ENCODE results near the gene SKIL.
A peak's percentile ranks its signal among the peaks of the same experiment; 100 is the strongest.

The SKIL gene

GRCh38 chr3:170357176-170358041 is at the start of gene SKIL:
Gene SKIL (plus strand): TSS chr3:170357715. CDS start chr3:170360332, 2,617 bp downstream.
- no peak for TF ChIP-seq CTCF (IDR thresholded peaks at IDR 0.05; ENCODE audit: unreplicated experiment in 3 of 3)
- Mint-ChIP-seq H3K9me3 (peaks cover 2% of the 10 kb centered on the region), H3K4me1 (peaks cover 61% of the 10 kb centered on the region), H3K36me3 (ENCODE audit: low read depth) (peaks cover 38% of the 10 kb centered on the region), H3K27ac (peak within 1 kb of the TSS; percentile 99 to 100 (median 100)), H3K27me3 (ENCODE audit: low read depth) (no peaks in the 10 kb centered on the region), H3K4me3 (peak within 1 kb of the TSS; percentile 94 to 97 (median 96))

DNA sequence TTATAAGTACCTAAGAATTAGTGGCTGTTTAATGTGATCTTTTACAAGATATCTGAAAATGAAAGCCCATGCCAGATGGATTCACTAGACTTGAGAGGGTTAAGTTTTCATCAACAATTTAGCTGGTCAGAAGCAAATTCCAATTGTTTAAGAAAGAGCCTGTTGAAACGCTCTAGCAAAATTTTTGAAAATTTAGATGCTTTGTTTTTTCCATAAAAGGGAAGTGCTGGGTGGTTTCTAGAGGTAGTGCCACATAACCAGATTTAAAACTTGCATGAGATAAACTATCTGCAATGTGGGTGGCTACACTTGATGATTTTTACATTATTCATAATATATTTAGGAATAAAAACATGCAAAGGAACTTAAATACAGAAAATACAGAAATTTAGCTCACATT is 48.5 kb upstream of the SKIL start:
- no peaks in the 10 kb centered on the region for H3K9me3 Mint-ChIP-seq
- no peaks in the 10 kb centered on the region for H3K27me3 Mint-ChIP-seq (ENCODE audit: low read depth)
- H3K36me3 Mint-ChIP-seq (ENCODE audit: low read depth) = peaks cover 4% of the 10 kb centered on the region
- H3K4me1 Mint-ChIP-seq = peaks cover 4% of the 10 kb centered on the region
- no peak overlapping the region for H3K27ac Mint-ChIP-seq
- no peak for TF ChIP-seq CTCF (IDR thresholded peaks at IDR 0.05; ENCODE audit: unreplicated experiment in 3 of 3)
- H3K4me3 Mint-ChIP-seq = no peak overlapping the region

DNA sequence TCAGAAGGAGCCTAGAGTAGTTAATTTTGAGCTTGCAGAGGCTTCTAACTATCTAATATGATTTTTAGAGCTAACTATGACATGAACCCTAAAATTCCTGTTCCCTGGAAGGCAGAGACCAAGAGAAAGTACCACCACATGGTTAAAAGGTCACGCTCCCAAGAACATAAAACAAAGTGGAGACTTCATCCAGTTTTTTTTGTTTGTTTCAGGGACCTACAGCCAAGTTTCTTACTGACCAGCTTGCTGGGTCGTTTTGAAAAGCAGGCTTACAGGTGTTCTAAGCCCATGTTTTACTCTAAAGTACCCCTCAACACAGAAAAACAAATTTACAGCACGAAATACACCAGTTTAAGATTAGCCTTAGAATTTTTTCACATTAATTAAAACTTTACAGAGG is 39.6 kb upstream of the SKIL start:
- H3K4me1 Mint-ChIP-seq = peaks cover 30% of the 10 kb centered on the region
- H3K9me3 Mint-ChIP-seq = no peaks in the 10 kb centered on the region
- H3K27ac Mint-ChIP-seq = peak overlapping the region; percentile 38 to 49 (median 41)
- no peaks in the 10 kb centered on the region for H3K36me3 Mint-ChIP-seq (ENCODE audit: low read depth)
- TF ChIP-seq CTCF (IDR thresholded peaks at IDR 0.05; ENCODE audit: unreplicated experiment in 3 of 3) = no peak
- peaks cover 7% of the 10 kb centered on the region for H3K27me3 Mint-ChIP-seq (ENCODE audit: low read depth)
- H3K4me3 Mint-ChIP-seq = no peak overlapping the region

GRCh38 chr3:170320461-170321121 is 36.9 kb upstream of the SKIL start:
- no peak for TF ChIP-seq CTCF (IDR thresholded peaks at IDR 0.05; ENCODE audit: unreplicated experiment in 3 of 3)
- peak overlapping the region; percentile 82 to 91 (median 82) for H3K27ac Mint-ChIP-seq

DNA sequence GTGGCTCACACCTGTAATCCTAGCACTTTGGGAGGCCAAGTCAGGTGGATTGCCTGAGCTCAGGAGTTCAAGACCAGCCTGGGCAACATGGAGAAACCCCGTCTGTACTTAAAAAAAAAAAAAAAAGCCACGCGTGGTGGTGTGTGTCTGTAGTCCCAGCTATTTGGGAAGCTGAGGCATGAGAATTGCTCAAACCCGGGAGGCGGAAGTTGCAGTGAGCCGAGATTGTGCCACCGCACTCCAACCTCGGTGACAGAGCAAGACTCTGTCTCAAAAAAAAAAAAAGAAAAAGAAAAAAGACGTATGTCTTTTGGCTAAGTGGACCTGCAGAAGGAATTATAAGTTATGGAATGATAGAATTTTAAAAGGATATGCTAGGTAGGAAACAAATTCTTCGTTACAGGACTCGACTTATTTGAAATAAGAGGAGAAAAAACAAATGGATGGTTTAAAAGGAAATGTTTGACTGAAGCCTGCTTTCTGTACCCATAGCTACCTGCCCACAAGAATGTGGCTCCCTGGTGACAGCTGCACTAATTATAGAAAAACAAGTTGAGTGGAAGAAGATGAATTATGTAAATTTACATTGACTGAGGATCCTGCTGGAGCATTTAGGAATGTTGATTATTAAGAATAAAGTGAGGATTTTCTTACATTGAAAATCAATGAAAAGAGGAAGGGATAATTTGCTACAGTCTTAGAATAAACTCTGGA is 36.0 kb upstream of the SKIL start:
- Mint-ChIP-seq H3K36me3 (ENCODE audit: low read depth) (no peaks in the 10 kb centered on the region), H3K4me3 (peak overlapping the region in 2 of 3 experiments; percentile 34 to 38), H3K27me3 (ENCODE audit: low read depth) (peaks cover 7% of the 10 kb centered on the region), H3K4me1 (peaks cover 37% of the 10 kb centered on the region), H3K27ac (peak overlapping the region; percentile 35 to 91 (median 82)), H3K9me3 (peaks cover 6% of the 10 kb centered on the region)
- no peak for TF ChIP-seq CTCF (IDR thresholded peaks at IDR 0.05; ENCODE audit: unreplicated experiment in 3 of 3)

More at GRCh38 chr3:170320461-170321121, 36.9 kb upstream of the SKIL start:
- peaks cover 7% of the 10 kb centered on the region for H3K27me3 Mint-ChIP-seq (ENCODE audit: low read depth)
- peaks cover 37% of the 10 kb centered on the region for H3K4me1 Mint-ChIP-seq
- H3K4me3 Mint-ChIP-seq = no peak overlapping the region
- H3K9me3 Mint-ChIP-seq = peaks cover 5% of the 10 kb centered on the region
- H3K36me3 Mint-ChIP-seq (ENCODE audit: low read depth) = no peaks in the 10 kb centered on the region

All from nephron (organoid).